SK-N-SH (cell line): ENCODE measurements around the gene TOR1AIP1.

Experiments
- CHD2 ChIP-seq: fragments of 150-350 bp; IDR thresholded peaks from 2 replicates; pipeline ENCODE4 v1.6.1; 2018; ENCODE audit warnings: low read length; ENCODE audit not compliant: partially characterized antibody
- EZH2phosphoT487 ChIP-seq: fragments of 200-600 bp; sonication (generic); IDR thresholded peaks from 2 replicates; pipeline ENCODE4 v1.6.1; 2017; ENCODE audit warnings: low read depth, mixed run types, mild to moderate bottlenecking, antibody characterized with exemption, moderate library complexity, borderline replicate concordance
- FOXM1 ChIP-seq: IDR thresholded peaks from 2 replicates; pipeline ENCODE4 v1.4.0; 2012; ENCODE audit warnings: low read depth, mild to moderate bottlenecking
- NFIC ChIP-seq: IDR thresholded peaks from 2 replicates; pipeline ENCODE4 v1.4.0; 2012; ENCODE audit warnings: borderline replicate concordance
- POLR2AphosphoS5 ChIP-seq: IDR thresholded peaks from 2 replicates; pipeline ENCODE4 v1.6.1; 2012; ENCODE audit warnings: low read depth, low read length
- RAD21 ChIP-seq: IDR thresholded peaks from 2 replicates; pipeline ENCODE4 v1.6.1; 2012; ENCODE audit warnings: mild to moderate bottlenecking, low read length
- SIN3A ChIP-seq: IDR thresholded peaks from 2 replicates; pipeline ENCODE4 v1.6.1; 2012; ENCODE audit warnings: low read depth, mild to moderate bottlenecking, low read length, moderate library complexity, borderline replicate concordance
- SMC3 ChIP-seq: IDR thresholded peaks from 2 replicates; pipeline ENCODE4 v1.6.1; 2012; ENCODE audit warnings: low read depth, low read length, improper control_type of control experiment
- TCF12 ChIP-seq: IDR thresholded peaks from 2 replicates; pipeline ENCODE4 v1.4.0; 2012
- YY1 ChIP-seq: IDR thresholded peaks from 2 replicates; pipeline ENCODE4 v1.4.0; 2012; ENCODE audit warnings: low read depth, mild to moderate bottlenecking
- TF ChIP-seq, protein P1 (sequence below): fragments of 200-600 bp; sonication (generic); IDR thresholded peaks from 2 replicates; pipeline ENCODE4 v1.6.1; 2017; ENCODE audit warnings: antibody characterized with exemption, mild to moderate bottlenecking, moderate library complexity
- TF ChIP-seq, protein P2 (sequence below): IDR thresholded peaks from 2 replicates; pipeline ENCODE4 v1.6.1; 2012; ENCODE audit warnings: mild to moderate bottlenecking, low read depth, low read length, moderate library complexity
- TF ChIP-seq, protein P3 (sequence below): IDR thresholded peaks from 2 replicates; pipeline ENCODE4 v1.4.0; 2012; ENCODE audit warnings: low read depth
- TF ChIP-seq, protein P4 (sequence below): IDR thresholded peaks from 2 replicates; pipeline ENCODE4 v1.4.0; 2012; ENCODE audit warnings: low read depth, borderline replicate concordance

DNA sequence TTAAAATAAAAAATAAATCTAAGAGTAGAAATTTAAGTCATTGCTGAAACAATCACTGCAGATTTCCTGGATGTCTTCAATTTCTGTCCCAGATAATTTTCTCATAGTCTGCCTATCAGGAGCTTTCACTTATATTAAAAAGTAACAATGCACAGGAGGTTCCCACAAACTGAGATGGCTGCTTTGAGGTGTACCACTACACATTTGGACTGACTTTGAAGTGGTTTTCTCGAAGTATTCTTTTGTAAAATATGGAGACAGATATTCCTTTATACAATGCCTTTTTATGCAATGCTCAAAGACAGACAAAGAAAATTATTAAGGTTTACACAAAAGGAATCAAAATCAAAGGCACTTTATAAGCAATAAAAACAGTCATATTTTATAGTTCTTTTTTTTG, 29.0 kb upstream of the TOR1AIP1 start:
- TF ChIP-seq, protein P1, sequence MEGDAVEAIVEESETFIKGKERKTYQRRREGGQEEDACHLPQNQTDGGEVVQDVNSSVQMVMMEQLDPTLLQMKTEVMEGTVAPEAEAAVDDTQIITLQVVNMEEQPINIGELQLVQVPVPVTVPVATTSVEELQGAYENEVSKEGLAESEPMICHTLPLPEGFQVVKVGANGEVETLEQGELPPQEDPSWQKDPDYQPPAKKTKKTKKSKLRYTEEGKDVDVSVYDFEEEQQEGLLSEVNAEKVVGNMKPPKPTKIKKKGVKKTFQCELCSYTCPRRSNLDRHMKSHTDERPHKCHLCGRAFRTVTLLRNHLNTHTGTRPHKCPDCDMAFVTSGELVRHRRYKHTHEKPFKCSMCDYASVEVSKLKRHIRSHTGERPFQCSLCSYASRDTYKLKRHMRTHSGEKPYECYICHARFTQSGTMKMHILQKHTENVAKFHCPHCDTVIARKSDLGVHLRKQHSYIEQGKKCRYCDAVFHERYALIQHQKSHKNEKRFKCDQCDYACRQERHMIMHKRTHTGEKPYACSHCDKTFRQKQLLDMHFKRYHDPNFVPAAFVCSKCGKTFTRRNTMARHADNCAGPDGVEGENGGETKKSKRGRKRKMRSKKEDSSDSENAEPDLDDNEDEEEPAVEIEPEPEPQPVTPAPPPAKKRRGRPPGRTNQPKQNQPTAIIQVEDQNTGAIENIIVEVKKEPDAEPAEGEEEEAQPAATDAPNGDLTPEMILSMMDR, result no peak
- no peak for TF ChIP-seq POLR2AphosphoS5
- TF ChIP-seq, protein P2, sequence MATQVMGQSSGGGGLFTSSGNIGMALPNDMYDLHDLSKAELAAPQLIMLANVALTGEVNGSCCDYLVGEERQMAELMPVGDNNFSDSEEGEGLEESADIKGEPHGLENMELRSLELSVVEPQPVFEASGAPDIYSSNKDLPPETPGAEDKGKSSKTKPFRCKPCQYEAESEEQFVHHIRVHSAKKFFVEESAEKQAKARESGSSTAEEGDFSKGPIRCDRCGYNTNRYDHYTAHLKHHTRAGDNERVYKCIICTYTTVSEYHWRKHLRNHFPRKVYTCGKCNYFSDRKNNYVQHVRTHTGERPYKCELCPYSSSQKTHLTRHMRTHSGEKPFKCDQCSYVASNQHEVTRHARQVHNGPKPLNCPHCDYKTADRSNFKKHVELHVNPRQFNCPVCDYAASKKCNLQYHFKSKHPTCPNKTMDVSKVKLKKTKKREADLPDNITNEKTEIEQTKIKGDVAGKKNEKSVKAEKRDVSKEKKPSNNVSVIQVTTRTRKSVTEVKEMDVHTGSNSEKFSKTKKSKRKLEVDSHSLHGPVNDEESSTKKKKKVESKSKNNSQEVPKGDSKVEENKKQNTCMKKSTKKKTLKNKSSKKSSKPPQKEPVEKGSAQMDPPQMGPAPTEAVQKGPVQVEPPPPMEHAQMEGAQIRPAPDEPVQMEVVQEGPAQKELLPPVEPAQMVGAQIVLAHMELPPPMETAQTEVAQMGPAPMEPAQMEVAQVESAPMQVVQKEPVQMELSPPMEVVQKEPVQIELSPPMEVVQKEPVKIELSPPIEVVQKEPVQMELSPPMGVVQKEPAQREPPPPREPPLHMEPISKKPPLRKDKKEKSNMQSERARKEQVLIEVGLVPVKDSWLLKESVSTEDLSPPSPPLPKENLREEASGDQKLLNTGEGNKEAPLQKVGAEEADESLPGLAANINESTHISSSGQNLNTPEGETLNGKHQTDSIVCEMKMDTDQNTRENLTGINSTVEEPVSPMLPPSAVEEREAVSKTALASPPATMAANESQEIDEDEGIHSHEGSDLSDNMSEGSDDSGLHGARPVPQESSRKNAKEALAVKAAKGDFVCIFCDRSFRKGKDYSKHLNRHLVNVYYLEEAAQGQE, result no peak
- no peak for TF ChIP-seq SIN3A
- no peak for TF ChIP-seq EZH2phosphoT487
- no peak for TF ChIP-seq NFIC
- TF ChIP-seq, protein P3, sequence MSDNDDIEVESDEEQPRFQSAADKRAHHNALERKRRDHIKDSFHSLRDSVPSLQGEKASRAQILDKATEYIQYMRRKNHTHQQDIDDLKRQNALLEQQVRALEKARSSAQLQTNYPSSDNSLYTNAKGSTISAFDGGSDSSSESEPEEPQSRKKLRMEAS, result no peak
- no peak for TF ChIP-seq RAD21
- TF ChIP-seq SMC3, result no peak
- TF ChIP-seq YY1, result no peak
- TF ChIP-seq, protein P4, sequence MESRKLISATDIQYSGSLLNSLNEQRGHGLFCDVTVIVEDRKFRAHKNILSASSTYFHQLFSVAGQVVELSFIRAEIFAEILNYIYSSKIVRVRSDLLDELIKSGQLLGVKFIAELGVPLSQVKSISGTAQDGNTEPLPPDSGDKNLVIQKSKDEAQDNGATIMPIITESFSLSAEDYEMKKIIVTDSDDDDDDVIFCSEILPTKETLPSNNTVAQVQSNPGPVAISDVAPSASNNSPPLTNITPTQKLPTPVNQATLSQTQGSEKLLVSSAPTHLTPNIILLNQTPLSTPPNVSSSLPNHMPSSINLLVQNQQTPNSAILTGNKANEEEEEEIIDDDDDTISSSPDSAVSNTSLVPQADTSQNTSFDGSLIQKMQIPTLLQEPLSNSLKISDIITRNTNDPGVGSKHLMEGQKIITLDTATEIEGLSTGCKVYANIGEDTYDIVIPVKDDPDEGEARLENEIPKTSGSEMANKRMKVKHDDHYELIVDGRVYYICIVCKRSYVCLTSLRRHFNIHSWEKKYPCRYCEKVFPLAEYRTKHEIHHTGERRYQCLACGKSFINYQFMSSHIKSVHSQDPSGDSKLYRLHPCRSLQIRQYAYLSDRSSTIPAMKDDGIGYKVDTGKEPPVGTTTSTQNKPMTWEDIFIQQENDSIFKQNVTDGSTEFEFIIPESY, result no peak
- no peak for TF ChIP-seq FOXM1
- TF ChIP-seq CHD2, result no peak
- TF ChIP-seq TCF12, result no peak
